IgD-negative memory B cell (primary cell): ENCODE measurements around the gene PRM2. TPM values are rescaled to one million over a fixed set of nuclear protein-coding genes. Genes with fewer than 3 reads are reported as not detected.

ENCODE experiments used
- H3K27ac Mint-ChIP-seq, 3 donors: one replicate each; pipeline ENCODE4 v1.8.0; 2020 to 2022; ENCODE audit warnings: mild to moderate bottlenecking in 3 of 3, mixed read lengths in 3 of 3, moderate library complexity in 1 of 3
- H3K27me3 Mint-ChIP-seq: one replicate; pipeline ENCODE4 v1.8.0; 2021; ENCODE audit warnings: mixed read lengths
- H3K36me3 Mint-ChIP-seq: one replicate; pipeline ENCODE4 v1.8.0; 2020; ENCODE audit warnings: mild to moderate bottlenecking, mixed read lengths
- H3K4me1 Mint-ChIP-seq, 3 donors: one replicate each; pipeline ENCODE4 v1.8.0; 2020 to 2022; ENCODE audit warnings: mixed read lengths in 3 of 3, mild to moderate bottlenecking in 1 of 3
- H3K4me3 Mint-ChIP-seq, 4 donors: one replicate each; pipeline ENCODE4 v1.8.0; 2020 to 2022; ENCODE audit warnings: mild to moderate bottlenecking in 4 of 4, mixed read lengths in 4 of 4, moderate library complexity in 3 of 4
- H3K9me3 Mint-ChIP-seq, 3 donors: one replicate each; pipeline ENCODE4 v1.8.0; 2020 to 2021; ENCODE audit warnings: mixed read lengths in 3 of 3, mild to moderate bottlenecking in 1 of 3
- polyA plus RNA-seq: library from polyadenylated mRNA; unstranded; fragments of 300-500 nt; fragmentation: Illumina TruSeq; gene quantifications from one replicate; pipeline ENCODE4 v1.2.3, GENCODE V29; 2021

Gene PRM2
- polyA plus RNA-seq, 1 donor from 2014 or later: not detected

GRCh38 chr16:11265124-11265523 is 11.2 kb downstream of the PRM2 start:
- H3K27ac Mint-ChIP-seq: no peak overlapping the region
- peaks cover 5 to 12% (median 10%) of the 10 kb centered on the region in 3 donors for H3K4me1 Mint-ChIP-seq

GRCh38 chr16:11264155-11264832 is 12.0 kb downstream of the PRM2 start:
- no peaks in the 10 kb centered on the region for H3K36me3 Mint-ChIP-seq
- H3K4me3 Mint-ChIP-seq: no peak overlapping the region
- no peaks in the 10 kb centered on the region for H3K27me3 Mint-ChIP-seq
- H3K27ac Mint-ChIP-seq: no peak overlapping the region
- no peaks in the 10 kb centered on the region for H3K9me3 Mint-ChIP-seq
- H3K4me1 Mint-ChIP-seq: peaks cover 5 to 17% (median 14%) of the 10 kb centered on the region in 3 donors

More at GRCh38 chr16:11265124-11265523, 11.2 kb downstream of the PRM2 start:
- Mint-ChIP-seq H3K27me3 (peaks cover under 1% of the 10 kb centered on the region), H3K4me3 (peak overlapping the region in 1 of 4 donors; percentile 54), H3K36me3 (no peaks in the 10 kb centered on the region), H3K9me3 (no peaks in the 10 kb centered on the region)

GRCh38 chr16:11263737-11264136 is 12.5 kb downstream of the PRM2 start:
- Mint-ChIP-seq H3K9me3 (no peaks in the 10 kb centered on the region), H3K27ac (peak overlapping the region in 2 of 3 donors; percentile 6 to 21), H3K4me3 (peak overlapping the region in 1 of 4 donors; percentile 2), H3K36me3 (no peaks in the 10 kb centered on the region), H3K4me1 (peaks cover 5 to 19% (median 17%) of the 10 kb centered on the region in 3 donors), H3K27me3 (no peaks in the 10 kb centered on the region)

GRCh38 chr16:11262915-11263314 is 13.4 kb downstream of the PRM2 start:
- Mint-ChIP-seq H3K27me3 (no peaks in the 10 kb centered on the region), H3K27ac (peak overlapping the region in 1 of 3 donors; percentile 46), H3K9me3 (no peaks in the 10 kb centered on the region), H3K4me3 (peak overlapping the region in 2 of 4 donors; percentile 2 to 75), H3K36me3 (no peaks in the 10 kb centered on the region), H3K4me1 (peaks cover 13 to 25% (median 24%) of the 10 kb centered on the region in 3 donors)

DNA sequence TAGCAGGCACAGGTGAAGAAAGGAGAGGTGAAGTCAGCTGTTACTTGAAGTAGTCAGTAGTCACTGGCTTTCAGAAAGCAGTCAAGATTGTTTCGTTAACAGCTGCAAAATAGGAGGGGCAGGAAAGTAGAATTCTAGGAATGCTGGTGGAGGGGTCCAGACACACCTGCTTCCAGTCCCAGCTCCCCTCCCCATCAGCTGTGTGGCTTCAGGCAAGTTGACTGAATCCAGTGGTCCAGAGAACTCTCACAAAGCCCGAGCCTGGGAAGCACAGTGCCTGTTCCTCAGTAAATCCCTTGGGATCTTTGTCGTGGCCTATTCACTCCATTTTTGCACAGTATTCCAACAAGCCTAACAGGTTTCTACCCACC is 15.7 kb downstream of the PRM2 start:
- Mint-ChIP-seq H3K27ac (peak overlapping the region in 2 of 3 donors; percentile 59 to 80), H3K36me3 (peaks cover 2% of the 10 kb centered on the region), H3K27me3 (no peaks in the 10 kb centered on the region), H3K4me1 (peaks cover 25 to 39% (median 34%) of the 10 kb centered on the region in 3 donors), H3K9me3 (no peaks in the 10 kb centered on the region), H3K4me3 (no peak overlapping the region)

DNA sequence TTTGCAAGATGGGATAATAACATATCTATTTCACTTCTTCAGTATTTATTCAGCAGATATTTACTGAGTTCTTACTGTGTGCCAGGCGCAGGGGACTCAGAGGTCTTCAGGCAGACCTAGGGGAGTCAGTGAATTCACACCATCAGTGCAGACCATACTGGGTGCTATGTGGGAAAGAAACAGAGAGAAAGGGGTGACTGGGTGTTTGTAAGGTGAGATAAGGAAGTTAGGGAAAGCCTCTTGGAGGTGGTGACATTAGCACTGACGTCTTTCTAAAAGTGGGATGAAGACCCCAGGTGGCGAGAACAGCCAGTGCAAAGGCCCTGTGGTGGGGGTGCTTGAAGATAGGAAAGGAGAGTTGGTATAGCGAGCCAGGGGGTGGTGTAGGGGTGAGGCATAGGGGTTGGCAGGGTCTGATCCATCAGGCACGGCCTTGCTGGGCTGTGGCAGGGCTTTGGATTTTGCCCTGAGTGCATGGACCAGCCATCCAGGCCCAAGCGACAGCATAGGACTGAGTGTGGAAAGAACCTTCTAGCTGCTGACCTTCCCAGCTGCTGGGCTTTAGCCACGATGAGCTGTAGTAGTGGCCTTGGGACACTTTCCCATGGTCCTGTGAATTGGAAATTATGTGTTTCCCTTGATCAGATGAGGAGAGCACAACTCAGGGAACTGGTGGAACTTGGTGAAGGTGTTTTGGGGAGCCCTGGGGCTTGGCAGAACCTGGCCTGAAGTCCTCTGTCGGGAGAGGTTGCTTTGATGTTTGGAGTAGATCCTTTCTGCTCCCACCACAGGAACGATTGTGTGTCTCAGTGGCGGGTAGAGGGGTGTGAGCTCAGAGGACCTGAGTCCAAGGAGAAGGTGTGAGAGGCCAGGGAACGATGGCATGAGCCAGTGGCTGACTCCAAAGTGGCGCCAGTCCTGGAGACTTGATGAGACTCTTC is 16.4 kb downstream of the PRM2 start:
- H3K4me1 Mint-ChIP-seq: peaks cover 25 to 39% (median 34%) of the 10 kb centered on the region in 3 donors
- peak overlapping the region in 2 of 3 donors; percentile 59 to 80 for H3K27ac Mint-ChIP-seq
- H3K4me3 Mint-ChIP-seq: peak overlapping the region in 2 of 4 donors; percentile 30 to 100
- H3K36me3 Mint-ChIP-seq: peaks cover 2% of the 10 kb centered on the region
- no peaks in the 10 kb centered on the region for H3K27me3 Mint-ChIP-seq
- H3K9me3 Mint-ChIP-seq: no peaks in the 10 kb centered on the region

- Mint-ChIP-seq H3K4me3 (peak overlapping the region; percentile 55 to 100 (median 84)), H3K27me3 (no peaks in the 10 kb centered on the region), H3K4me1 (peaks cover 24 to 36% (median 28%) of the 10 kb centered on the region in 3 donors)
Observed at GRCh38 chr16:11258553-11259492, 17.5 kb downstream of the PRM2 start.

DNA sequence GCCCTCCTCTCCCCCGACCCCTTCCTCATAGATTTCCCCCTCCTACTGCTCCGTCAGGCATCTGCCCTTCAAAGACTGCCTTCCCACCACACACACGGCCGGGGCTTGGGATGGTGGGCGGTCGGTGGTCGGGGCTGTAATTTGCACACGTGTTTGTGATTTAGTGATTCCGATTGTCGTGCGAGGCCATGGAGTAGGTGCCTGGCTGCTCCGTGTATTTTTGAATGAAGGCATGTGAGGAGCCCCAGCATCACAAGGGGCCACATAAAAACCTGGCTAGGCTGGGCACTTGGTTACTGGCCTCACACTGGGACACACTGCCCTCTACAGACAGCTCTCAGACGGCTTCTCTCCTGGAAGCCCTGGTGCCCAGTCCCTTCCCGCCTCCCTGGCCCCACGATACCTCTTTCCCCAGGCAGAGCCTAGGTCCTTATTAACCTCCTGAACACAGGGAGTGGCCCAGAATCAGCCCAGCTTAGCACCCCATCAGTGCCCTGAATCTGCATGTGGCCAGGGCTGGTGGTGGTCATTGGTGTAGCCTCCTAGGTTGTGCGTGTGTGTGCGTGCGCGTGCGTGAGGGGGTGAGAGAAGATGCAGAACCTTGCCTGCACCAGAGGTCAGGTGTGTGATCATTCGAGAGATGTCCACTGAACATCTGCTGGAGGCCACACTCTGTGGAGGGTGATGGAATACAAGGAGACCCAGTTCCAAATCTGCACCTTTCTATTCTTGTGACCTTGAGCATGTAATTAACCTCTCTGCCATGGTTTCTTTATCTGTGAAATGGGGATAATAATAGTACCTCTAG is 18.9 kb downstream of the PRM2 start:
- Mint-ChIP-seq H3K4me3 (peak overlapping the region; percentile 97 to 100 (median 100)), H3K27me3 (no peaks in the 10 kb centered on the region), H3K36me3 (peaks cover 2% of the 10 kb centered on the region), H3K27ac (peak overlapping the region; percentile 90 to 97 (median 96)), H3K4me1 (peaks cover 34 to 47% (median 38%) of the 10 kb centered on the region in 3 donors), H3K9me3 (no peaks in the 10 kb centered on the region)

More at GRCh38 chr16:11258553-11259492, 17.5 kb downstream of the PRM2 start:
- H3K36me3 Mint-ChIP-seq: peaks cover 2% of the 10 kb centered on the region
- H3K27ac Mint-ChIP-seq: peak overlapping the region; percentile 78 to 97 (median 94)
- no peaks in the 10 kb centered on the region for H3K9me3 Mint-ChIP-seq

- H3K27me3 Mint-ChIP-seq: no peaks in the 10 kb centered on the region
- H3K27ac Mint-ChIP-seq: peak overlapping the region; percentile 96 to 98 (median 97)
- peaks cover 3% of the 10 kb centered on the region for H3K36me3 Mint-ChIP-seq
- H3K4me1 Mint-ChIP-seq: peaks cover 34 to 52% (median 43%) of the 10 kb centered on the region in 3 donors
- H3K9me3 Mint-ChIP-seq: no peaks in the 10 kb centered on the region
- H3K4me3 Mint-ChIP-seq: peak overlapping the region; percentile 97 to 100 (median 100)
Observed at GRCh38 chr16:11256661-11257130, 19.6 kb downstream of the PRM2 start.

DNA sequence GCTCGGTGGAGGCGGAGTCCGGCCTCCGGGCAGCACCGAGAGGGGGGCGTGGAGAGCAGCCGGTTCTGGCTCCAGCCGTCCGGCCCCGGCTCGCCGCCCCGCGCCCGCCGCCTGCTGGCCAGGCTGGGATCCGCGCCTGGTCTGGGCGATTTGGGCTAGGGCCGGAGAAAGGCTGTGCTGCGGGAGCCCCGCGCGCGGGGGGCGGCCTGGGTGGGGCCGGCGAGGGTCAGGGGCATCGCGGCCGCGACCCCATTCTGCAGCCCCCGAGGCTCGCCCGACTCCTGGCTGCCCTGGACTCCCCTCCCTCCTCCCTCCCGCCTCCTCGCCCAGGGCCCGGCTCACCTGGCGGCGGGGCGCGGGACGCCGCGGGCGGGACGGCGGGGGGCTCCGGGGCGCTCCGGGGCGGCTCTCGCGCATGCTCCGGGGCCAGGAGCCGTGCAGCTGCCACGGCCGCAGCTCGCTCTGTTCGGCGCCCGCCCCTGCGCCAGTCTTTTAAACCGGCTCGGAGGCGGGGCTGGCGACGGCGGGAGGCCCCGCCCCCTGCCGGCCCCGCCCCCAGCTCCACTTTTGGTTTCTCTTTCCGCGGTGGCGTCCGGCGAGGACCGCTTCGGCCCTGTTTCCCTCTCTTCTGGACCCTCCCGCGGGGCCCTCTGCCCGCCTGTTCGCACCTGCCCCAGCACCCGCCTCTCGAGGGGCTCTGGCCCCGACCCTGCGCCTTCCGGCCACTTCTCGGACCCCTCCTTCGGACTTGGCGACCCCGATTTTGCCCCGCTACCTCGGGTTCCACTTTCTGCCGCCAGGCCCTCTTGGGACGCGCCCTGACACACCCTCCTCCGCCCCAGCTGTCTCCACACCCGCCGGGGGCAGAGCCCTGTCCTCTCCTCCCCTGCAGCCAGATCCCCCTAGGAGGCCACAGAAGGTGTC is 20.3 kb downstream of the PRM2 start, which contains the start of gene SOCS1:
Gene SOCS1, minus strand, starts transcription at position 468 of the 924 bp plus-strand sequence. CDS start 726 bp downstream, outside the sequence.
- peak within 1 kb of the TSS; percentile 96 to 98 (median 98) for H3K27ac Mint-ChIP-seq
- peaks cover 3% of the 10 kb centered on the region for H3K36me3 Mint-ChIP-seq
- H3K4me1 Mint-ChIP-seq: peaks cover 34 to 52% (median 43%) of the 10 kb centered on the region in 3 donors
- peak within 1 kb of the TSS; percentile 97 to 100 (median 100) for H3K4me3 Mint-ChIP-seq
- no peaks in the 10 kb centered on the region for H3K9me3 Mint-ChIP-seq
- H3K27me3 Mint-ChIP-seq: no peaks in the 10 kb centered on the region

DNA sequence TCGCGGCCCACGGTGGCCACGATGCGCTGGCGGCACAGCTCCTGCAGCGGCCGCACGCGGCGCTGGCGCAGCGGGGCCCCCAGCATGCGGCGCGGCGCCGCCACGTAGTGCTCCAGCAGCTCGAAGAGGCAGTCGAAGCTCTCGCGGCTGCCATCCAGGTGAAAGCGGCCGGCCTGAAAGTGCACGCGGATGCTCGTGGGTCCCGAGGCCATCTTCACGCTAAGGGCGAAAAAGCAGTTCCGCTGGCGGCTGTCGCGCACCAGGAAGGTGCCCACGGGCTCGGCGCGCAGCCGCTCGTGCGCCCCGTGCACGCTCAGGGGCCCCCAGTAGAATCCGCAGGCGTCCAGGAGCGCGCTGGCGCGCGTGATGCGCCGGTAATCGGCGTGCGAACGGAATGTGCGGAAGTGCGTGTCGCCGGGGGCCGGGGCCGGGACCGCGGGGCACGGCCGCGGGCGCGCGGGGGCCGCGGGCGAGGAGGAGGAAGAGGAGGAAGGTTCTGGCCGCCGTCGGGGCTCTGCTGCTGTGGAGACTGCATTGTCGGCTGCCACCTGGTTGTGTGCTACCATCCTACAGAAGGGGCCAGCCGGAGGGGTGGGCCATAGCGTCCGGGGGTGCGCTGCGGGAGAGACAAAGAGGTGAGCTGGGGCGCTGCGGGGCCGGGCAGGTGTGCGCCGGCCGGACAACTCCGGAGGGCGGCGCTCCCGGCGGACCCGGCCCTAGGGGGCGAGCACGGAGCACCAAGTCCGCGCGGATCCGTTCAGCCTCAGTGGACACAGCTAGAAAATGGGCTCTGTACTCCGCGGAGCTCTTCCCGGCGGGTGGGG is 21.2 kb downstream of the PRM2 start:
- Mint-ChIP-seq H3K27me3 (no peaks in the 10 kb centered on the region), H3K27ac (peak overlapping the region; percentile 35 to 98 (median 67)), H3K36me3 (peaks cover 3% of the 10 kb centered on the region), H3K9me3 (no peaks in the 10 kb centered on the region), H3K4me1 (peaks cover 34 to 51% (median 43%) of the 10 kb centered on the region in 3 donors), H3K4me3 (peak overlapping the region; percentile 84 to 95 (median 92))
